Measurements from ENCODE around the gene GPR83.

The GPR83 gene

DNA sequence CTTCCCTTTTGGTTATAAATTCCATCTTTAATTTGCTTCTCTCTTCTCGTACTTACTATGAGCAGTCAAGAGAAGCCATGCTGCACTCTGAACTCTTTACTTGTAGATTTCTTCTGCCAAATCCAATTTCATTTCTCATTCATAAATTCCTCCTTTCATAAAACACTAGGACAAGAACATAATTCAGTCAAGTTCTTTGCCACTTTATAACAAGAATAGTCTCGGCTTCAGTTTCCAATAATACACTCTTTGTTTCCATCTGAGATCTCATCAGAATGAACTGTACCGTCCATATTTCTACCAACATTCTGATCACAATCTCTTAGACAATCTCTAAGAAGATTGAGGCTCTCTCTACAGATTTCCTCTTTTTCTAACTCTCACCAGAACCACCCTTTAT is 71.7 kb downstream of the GPR83 start:
- Histone ChIP-seq H3K27ac (replicated peaks) (no peak overlapping the region), H3K4me3 (replicated peaks; ENCODE audit: insufficient read depth, low read length) (no peak overlapping the region), H3K27me3 (ENCODE audit: insufficient read depth, poor library complexity, severe bottlenecking) (no peaks in the 10 kb centered on the region)
- TF ChIP-seq POLR2AphosphoS5 (IDR thresholded peaks at IDR 0.05; ENCODE audit: low read depth) (no peak), GABPA (IDR thresholded peaks at IDR 0.05; ENCODE audit: low read depth) (no peak), SPI1 (IDR thresholded peaks at IDR 0.05; ENCODE audit: borderline replicate concordance, low read depth) (no peak)
- TF ChIP-seq, protein P1, sequence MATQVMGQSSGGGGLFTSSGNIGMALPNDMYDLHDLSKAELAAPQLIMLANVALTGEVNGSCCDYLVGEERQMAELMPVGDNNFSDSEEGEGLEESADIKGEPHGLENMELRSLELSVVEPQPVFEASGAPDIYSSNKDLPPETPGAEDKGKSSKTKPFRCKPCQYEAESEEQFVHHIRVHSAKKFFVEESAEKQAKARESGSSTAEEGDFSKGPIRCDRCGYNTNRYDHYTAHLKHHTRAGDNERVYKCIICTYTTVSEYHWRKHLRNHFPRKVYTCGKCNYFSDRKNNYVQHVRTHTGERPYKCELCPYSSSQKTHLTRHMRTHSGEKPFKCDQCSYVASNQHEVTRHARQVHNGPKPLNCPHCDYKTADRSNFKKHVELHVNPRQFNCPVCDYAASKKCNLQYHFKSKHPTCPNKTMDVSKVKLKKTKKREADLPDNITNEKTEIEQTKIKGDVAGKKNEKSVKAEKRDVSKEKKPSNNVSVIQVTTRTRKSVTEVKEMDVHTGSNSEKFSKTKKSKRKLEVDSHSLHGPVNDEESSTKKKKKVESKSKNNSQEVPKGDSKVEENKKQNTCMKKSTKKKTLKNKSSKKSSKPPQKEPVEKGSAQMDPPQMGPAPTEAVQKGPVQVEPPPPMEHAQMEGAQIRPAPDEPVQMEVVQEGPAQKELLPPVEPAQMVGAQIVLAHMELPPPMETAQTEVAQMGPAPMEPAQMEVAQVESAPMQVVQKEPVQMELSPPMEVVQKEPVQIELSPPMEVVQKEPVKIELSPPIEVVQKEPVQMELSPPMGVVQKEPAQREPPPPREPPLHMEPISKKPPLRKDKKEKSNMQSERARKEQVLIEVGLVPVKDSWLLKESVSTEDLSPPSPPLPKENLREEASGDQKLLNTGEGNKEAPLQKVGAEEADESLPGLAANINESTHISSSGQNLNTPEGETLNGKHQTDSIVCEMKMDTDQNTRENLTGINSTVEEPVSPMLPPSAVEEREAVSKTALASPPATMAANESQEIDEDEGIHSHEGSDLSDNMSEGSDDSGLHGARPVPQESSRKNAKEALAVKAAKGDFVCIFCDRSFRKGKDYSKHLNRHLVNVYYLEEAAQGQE (IDR thresholded peaks at IDR 0.05; ENCODE audit: insufficient replicate concordance, low read depth) = no peak
- TF ChIP-seq, protein P2, sequence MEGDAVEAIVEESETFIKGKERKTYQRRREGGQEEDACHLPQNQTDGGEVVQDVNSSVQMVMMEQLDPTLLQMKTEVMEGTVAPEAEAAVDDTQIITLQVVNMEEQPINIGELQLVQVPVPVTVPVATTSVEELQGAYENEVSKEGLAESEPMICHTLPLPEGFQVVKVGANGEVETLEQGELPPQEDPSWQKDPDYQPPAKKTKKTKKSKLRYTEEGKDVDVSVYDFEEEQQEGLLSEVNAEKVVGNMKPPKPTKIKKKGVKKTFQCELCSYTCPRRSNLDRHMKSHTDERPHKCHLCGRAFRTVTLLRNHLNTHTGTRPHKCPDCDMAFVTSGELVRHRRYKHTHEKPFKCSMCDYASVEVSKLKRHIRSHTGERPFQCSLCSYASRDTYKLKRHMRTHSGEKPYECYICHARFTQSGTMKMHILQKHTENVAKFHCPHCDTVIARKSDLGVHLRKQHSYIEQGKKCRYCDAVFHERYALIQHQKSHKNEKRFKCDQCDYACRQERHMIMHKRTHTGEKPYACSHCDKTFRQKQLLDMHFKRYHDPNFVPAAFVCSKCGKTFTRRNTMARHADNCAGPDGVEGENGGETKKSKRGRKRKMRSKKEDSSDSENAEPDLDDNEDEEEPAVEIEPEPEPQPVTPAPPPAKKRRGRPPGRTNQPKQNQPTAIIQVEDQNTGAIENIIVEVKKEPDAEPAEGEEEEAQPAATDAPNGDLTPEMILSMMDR (IDR thresholded peaks at IDR 0.05; ENCODE audit: insufficient read depth, low read length) = no peak
- DNase-seq (ENCODE audit: low read depth in 1 of 2, low spot score in 1 of 2) = no peak

DNA sequence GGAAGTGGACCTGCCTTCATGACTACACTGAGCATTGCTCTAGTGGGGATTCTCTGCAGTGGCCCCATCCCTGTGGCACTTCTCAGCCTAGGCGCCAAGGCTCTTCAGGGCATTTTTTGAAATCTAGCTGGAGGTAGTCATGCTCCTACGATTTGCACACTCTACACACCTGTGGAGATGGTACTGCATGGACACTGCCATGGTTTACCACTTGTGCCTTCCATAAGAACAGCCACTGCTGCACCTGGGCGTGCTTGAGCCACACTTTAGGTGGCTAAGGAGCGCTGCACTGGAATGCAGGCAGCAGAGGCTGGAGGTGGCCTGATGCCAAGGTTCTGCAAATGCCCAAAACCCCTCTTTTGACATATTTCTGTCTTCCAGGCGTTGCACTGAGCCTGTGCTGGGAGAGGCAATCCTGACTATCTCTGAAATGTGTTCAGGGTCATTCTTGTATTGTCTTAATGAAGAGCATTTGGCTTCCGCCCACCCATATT is 72.6 kb downstream of the GPR83 start:
- no peaks in the 10 kb centered on the region for H3K27me3 ChIP-seq (ENCODE audit: insufficient read depth, poor library complexity, severe bottlenecking)
- TF ChIP-seq, protein P2 (IDR thresholded peaks at IDR 0.05; ENCODE audit: insufficient read depth, low read length) = no peak
- TF ChIP-seq, protein P1 (IDR thresholded peaks at IDR 0.05; ENCODE audit: insufficient replicate concordance, low read depth) = no peak
- no peak for TF ChIP-seq SPI1 (IDR thresholded peaks at IDR 0.05; ENCODE audit: borderline replicate concordance, low read depth)
- no peak for TF ChIP-seq POLR2AphosphoS5 (IDR thresholded peaks at IDR 0.05; ENCODE audit: low read depth)
- TF ChIP-seq GABPA (IDR thresholded peaks at IDR 0.05; ENCODE audit: low read depth) = no peak
- H3K4me3 ChIP-seq (replicated peaks; ENCODE audit: insufficient read depth, low read length) = no peak overlapping the region
- no peak overlapping the region for H3K27ac ChIP-seq (replicated peaks)
- no peak for DNase-seq (ENCODE audit: low read depth in 1 of 2, low spot score in 1 of 2)
